Aorta (tissue), 5 donors: Measurements from ENCODE around the gene TOMM6. TPM values are rescaled to one million over a fixed set of nuclear protein-coding genes. Genes with fewer than 3 reads are reported as not detected.

Experiments used
- ATAC-seq: fragments of 200-7000 bp; cut with Tn5 transposase; one replicate; pipeline ENCODE4 v1.9.1; 2022; ENCODE audit warnings: moderate library complexity; ENCODE audit not compliant: low FRiP score
- DNase-seq, 2 donors: peaks; one replicate each; pipeline ENCODE4 v3.0.0-alpha.2; 2020
- H3K27ac ChIP-seq, 2 donors: one replicate each; pipeline ENCODE4 v1.5.1; 2013; ENCODE audit warnings: low read length in 2 of 2, mild to moderate bottlenecking in 2 of 2, moderate library complexity in 2 of 2, control low read depth in 1 of 2, inconsistent platforms in 1 of 2, low read depth in 1 of 2
- H3K27me3 ChIP-seq, 2 donors: one replicate each; pipeline ENCODE4 v1.6.1; 2013; ENCODE audit warnings: control low read depth in 1 of 2, low read length in 1 of 2, mild to moderate bottlenecking in 1 of 2, moderate library complexity in 1 of 2; ENCODE audit not compliant: insufficient read depth in 2 of 2, control insufficient read depth in 1 of 2
- H3K36me3 ChIP-seq, 2 donors: one replicate each; pipeline ENCODE4 v1.6.1; 2013; ENCODE audit warnings: control low read depth in 1 of 2, low read length in 1 of 2, mild to moderate bottlenecking in 1 of 2; ENCODE audit not compliant: insufficient read depth in 2 of 2, control insufficient read depth in 1 of 2
- H3K4me1 ChIP-seq, 2 donors: one replicate each; pipeline ENCODE4 v1.6.1; 2013; ENCODE audit warnings: low read length in 2 of 2, control low read depth in 1 of 2, mild to moderate bottlenecking in 1 of 2, moderate library complexity in 1 of 2; ENCODE audit not compliant: insufficient read depth in 2 of 2, control insufficient read depth in 1 of 2
- H3K4me3 ChIP-seq, 2 donors: one replicate each; pipeline ENCODE4 v1.5.1; 2013; ENCODE audit warnings: low read length in 2 of 2, control low read depth in 1 of 2, mild to moderate bottlenecking in 1 of 2
- H3K9me3 ChIP-seq: one replicate; pipeline ENCODE4 v1.6.1; 2013; ENCODE audit warnings: mild to moderate bottlenecking, low read length; ENCODE audit not compliant: control insufficient read depth
- WGBS, 2 donors: extraction: QIAGEN DNeasy Blood & Tissue Kit; methylation state at CpG; one replicate each; pipeline ENCODE4 v1.1.7; 2013; 5-methylcytosine and 5-hydroxymethylcytosine counted together
- intact Hi-C, 2 donors: fragments of 100-400 bp; cut with DNase I; formaldehyde crosslinking; loops; one replicate each; pipeline versions ENCODE4 v1.14.2 to v1.15.0; 2022
- polyA plus RNA-seq, 2 donors: library from polyadenylated mRNA; stranded (reverse); fragments of 200-250 nt; gene quantifications; one replicate each; pipeline ENCODE4 v1.2.3, GENCODE V29; 2013
- total RNA-seq, 2 donors: library from RNA; stranded (reverse); fragmentation: NEBNext Ultra II Directional; extraction: Animal tissue kit (Norgen Biotek cat#: 25700); gene quantifications; one replicate each; pipeline ENCODE4 v1.2.1, GENCODE V29; 2021
- donor health status: healthy with polysubstance abuse.
- donor health status: Bipolar disorder and iron deficiency.
- donor health status: DM: no; HTN: no; CAD: no.
- donor health status: DM: no; HTN: no; CAD: no.
- donor health status: DM: yes; HTN: yes; CAD: no.

The TOMM6 gene
- total and polyA plus RNA-seq, 4 donors, result 74.8 to 236 (median 144) TPM

DNA sequence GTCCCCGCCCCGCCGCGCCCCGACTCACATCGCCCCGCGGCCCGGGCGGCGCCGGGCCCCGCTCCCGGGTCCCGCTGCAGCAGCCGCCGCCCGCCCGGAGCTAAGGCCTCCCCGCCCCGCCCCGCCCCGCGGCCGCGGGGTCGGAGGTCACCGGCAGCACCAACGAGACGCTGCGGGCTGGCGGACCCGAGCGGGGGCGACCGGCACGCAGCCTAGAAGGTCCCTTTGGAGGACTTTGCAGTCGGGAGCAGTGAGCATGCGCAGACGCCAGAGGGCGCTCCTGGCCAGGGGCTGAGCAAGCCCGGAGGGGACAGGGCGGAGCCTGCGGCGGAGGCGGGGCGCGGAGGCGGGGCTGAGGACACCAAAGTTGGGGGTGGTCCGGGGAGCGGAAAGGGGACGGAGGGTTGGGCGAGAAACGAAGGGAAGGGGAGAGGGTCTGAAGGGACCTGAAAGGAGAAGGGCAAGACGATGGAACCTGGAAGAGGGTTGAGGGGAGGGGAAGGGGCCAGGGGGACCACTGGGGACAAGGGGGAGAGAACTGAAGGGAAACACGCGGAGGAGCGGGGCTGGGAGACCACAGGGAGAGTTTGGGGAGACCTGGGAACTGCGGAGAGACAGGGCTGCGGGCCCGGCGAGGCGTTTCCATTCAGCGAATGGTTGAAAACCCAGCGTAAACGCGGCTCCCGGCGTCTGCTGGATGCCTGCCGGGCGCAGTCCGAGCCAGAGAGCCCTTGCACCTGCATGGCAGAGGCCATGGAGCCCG lies 7.5 kb upstream of the TOMM6 start, which contains the start of gene FRS3:
Gene FRS3, minus strand, starts transcription at position 113 of the 763 bp plus-strand sequence. CDS start 2,913 bp downstream, outside the sequence.
- intact Hi-C loops, result loop anchor here (2.0 to 10.0 kb wide), 7 partner anchors 45 to 785 kb away; partner anchors contain the start of genes TFEB (in 1 of the 2), UBR2 (in 1 of the 2) and USP49 (in 1 of the 2)
- Histone ChIP-seq H3K9me3 (no peaks in the 10 kb centered on the region), H3K4me3 (peak within 1 kb of the TSS; percentile 71 to 85), H3K36me3 (peaks cover 0 to 2% of the 10 kb centered on the region in 2 donors), H3K27ac (peak within 1 kb of the TSS in 1 of 2 donors; percentile 62), H3K27me3 (no peaks in the 10 kb centered on the region), H3K4me1 (no peaks in the 10 kb centered on the region)
- ATAC-seq (peak; percentile 98), DNase-seq (peak; percentile 99 to 100)
- WGBS, 2 donors, result 0% methylated on average over 46 to 73 of the region's 73 CpGs

DNA sequence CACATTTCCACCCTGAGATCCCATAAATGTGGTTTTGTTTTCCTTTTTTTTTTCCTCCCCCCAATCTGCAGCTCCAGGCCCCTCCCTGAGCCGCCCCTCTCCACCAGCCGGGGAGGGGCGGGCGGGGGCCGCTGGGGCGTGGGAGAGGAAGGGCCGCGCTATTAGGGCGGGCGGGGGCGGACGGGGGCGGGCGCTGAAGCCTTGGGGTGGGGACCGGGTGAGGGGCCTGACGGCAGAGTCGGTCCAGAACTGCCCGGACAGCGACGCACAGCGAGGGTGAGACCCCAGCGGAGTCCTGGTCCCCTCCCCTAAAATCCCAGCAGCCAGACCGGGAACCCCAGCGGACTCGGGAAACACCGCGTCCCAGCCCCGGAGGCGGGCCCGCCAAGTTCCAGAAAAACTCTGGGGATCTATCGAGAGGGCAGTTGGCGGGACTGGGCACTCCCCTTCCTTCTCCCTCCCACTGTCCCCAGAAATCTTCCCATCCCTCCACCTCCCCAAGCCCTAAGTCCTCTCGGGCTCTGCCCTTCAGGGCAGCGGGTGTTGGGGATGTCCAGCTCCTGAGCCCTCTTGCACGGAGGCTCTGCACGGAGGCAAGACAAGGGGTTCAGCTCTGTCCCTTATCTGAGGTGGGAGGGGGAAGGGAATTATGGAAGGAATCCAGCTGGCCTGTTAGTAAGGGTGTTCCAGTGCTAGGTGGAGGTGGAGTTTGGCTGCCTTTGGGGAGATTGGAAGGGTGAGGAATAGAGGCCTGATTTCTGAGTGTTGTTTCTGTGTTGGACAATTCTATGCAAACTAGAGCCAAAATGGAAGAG lies 6.7 kb upstream of the TOMM6 start, which contains the start of gene PRICKLE4:
Gene PRICKLE4, plus strand, starts transcription at position 232 of the 815 bp plus-strand sequence. CDS start 2,692 bp downstream, outside the sequence.
- WGBS, 2 donors, result 1% methylated on average over 14 to 36 of the region's 36 CpGs
- DNase-seq, result peak; percentile 68 to 81
- H3K4me3 ChIP-seq, result peak within 1 kb of the TSS; percentile 71 to 85
- H3K36me3 ChIP-seq, result no peaks in the 10 kb centered on the region
- ATAC-seq, result peak; percentile 68
- peak within 1 kb of the TSS in 1 of 2 donors; percentile 62 for H3K27ac ChIP-seq
- intact Hi-C loops, result loop anchor here (2.0 to 10.0 kb wide), 6 partner anchors 46 to 784 kb away; partner anchors contain the start of genes TFEB (in 1 of the 2), UBR2 (in 1 of the 2) and USP49 (in 1 of the 2)
- H3K4me1 ChIP-seq, result no peaks in the 10 kb centered on the region
- no peaks in the 10 kb centered on the region for H3K9me3 ChIP-seq
- no peaks in the 10 kb centered on the region for H3K27me3 ChIP-seq

- ATAC-seq (no peak), DNase-seq (no peak)
- Histone ChIP-seq H3K27ac (no peak overlapping the region), H3K4me3 (no peak overlapping the region), H3K27me3 (no peaks in the 10 kb centered on the region), H3K9me3 (no peaks in the 10 kb centered on the region), H3K4me1 (no peaks in the 10 kb centered on the region), H3K36me3 (no peaks in the 10 kb centered on the region)
- 10 to 13% methylated on average over 3 of the region's 3 CpGs for WGBS, 2 donors
- intact Hi-C loops, result loop anchor here (2.0 to 10.0 kb wide), 6 partner anchors 47 to 783 kb away; partner anchors contain the start of genes TFEB (in 1 of the 2), UBR2 (in 1 of the 2) and USP49 (in 1 of the 2)
These were observed 6.1 kb upstream of the TOMM6 start for GRCh38 chr6:41781366-41781730.

DNA sequence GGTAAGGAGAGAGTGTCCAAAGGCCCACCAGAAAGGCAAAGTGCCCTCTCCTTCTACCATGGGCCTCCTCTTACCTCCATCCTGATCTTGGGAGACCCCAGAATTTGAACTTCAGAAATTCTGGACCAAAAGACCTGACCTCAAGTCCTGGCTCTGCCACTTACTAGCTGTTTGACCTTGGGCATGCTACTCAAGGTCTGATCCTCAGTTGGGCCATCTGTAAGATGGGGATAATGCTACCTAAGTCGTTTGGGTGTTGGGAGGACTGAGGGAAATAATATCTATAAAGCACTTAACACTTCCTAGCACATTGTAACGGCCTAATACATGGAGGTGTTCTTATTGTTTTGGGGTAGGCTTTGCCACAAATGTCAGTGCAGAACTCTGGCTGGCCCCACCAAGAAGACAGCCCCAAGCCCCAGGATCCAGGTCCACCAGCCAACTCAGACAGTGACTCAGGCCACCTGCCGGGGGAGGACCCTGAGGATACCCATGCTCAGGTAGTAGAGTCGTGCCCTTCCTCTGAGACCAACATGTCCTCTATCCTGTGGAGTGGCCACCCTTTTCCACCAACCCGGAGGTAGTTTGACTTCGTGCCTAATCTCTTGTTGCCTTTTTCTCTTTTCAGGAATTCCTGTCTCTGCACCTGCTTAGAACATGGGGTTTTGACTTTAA lies 4.3 kb upstream of the TOMM6 start:
- Histone ChIP-seq H3K9me3 (no peaks in the 10 kb centered on the region), H3K4me1 (no peaks in the 10 kb centered on the region), H3K4me3 (no peak overlapping the region), H3K36me3 (no peaks in the 10 kb centered on the region), H3K27ac (no peak overlapping the region), H3K27me3 (no peaks in the 10 kb centered on the region)
- intact Hi-C loops, result loop anchor here (5.0 to 10.0 kb wide), 4 partner anchors 112 to 782 kb away; partner anchors contain the start of genes UBR2 (in 1 of the 2) and USP49 (in 1 of the 2)
- DNase-seq, result no peak
- 80 to 81% methylated on average over 6 of the region's 6 CpGs for WGBS, 2 donors
- no peak for ATAC-seq

GRCh38 chr6:41784581-41785171 lies 2.8 kb upstream of the TOMM6 start:
- no peak for DNase-seq
- intact Hi-C loops, result loop anchor here (5.0 to 10.0 kb wide), 4 partner anchors 110 to 780 kb away; partner anchors contain the start of genes UBR2 (in 1 of the 2) and USP49 (in 1 of the 2)
- Histone ChIP-seq H3K4me3 (no peak overlapping the region), H3K4me1 (no peaks in the 10 kb centered on the region), H3K27ac (no peak overlapping the region), H3K27me3 (no peaks in the 10 kb centered on the region), H3K9me3 (no peaks in the 10 kb centered on the region), H3K36me3 (no peaks in the 10 kb centered on the region)
- 82 to 83% methylated on average over 5 of the region's 5 CpGs for WGBS, 2 donors
- no peak for ATAC-seq

GRCh38 chr6:41785254-41785653 lies 2.2 kb upstream of the TOMM6 start:
- Histone ChIP-seq H3K4me1 (no peaks in the 10 kb centered on the region), H3K36me3 (no peaks in the 10 kb centered on the region), H3K9me3 (no peaks in the 10 kb centered on the region), H3K27ac (no peak overlapping the region), H3K27me3 (no peaks in the 10 kb centered on the region), H3K4me3 (no peak overlapping the region)
- DNase-seq (no peak), ATAC-seq (no peak)
- intact Hi-C loops, result loop anchor here in 1 of 2 donors (10.0 kb wide), 2 partner anchors 110 to 780 kb away; partner anchors contain the start of genes UBR2 and USP49
- 48 to 54% methylated on average over 11 of the region's 11 CpGs for WGBS, 2 donors

GRCh38 chr6:41785689-41786450 lies 1.6 kb upstream of the TOMM6 start:
- H3K27me3 ChIP-seq, result no peaks in the 10 kb centered on the region
- ATAC-seq, result no peak
- peak overlapping the region in 1 of 2 donors; percentile 86 for H3K4me3 ChIP-seq
- no peaks in the 10 kb centered on the region for H3K9me3 ChIP-seq
- no peaks in the 10 kb centered on the region for H3K36me3 ChIP-seq
- 10 to 14% methylated on average over 18 to 29 of the region's 29 CpGs for WGBS, 2 donors
- DNase-seq, result peak; percentile 59 to 79
- no peaks in the 10 kb centered on the region for H3K4me1 ChIP-seq
- H3K27ac ChIP-seq, result peak overlapping the region in 1 of 2 donors; percentile 11
- intact Hi-C loops, result loop anchor here (2.0 to 10.0 kb wide), 3 partner anchors 79 to 779 kb away; partner anchors contain the start of genes UBR2 (in 1 of the 2) and USP49 (in 1 of the 2)
